ENCODE measurements around the gene MYL11.
"Not testable (repeated sequence)": the region's sequence is repeated elsewhere in the genome, so short reads cannot be mapped to it uniquely, and the experiment has no call there.

MYL11 gene

GRCh38 chr16:30342751-30343490 is 31.7 kb upstream of the MYL11 start:
- Histone ChIP-seq H2AFZ (ENCODE audit: low read depth, low read length) (no peak overlapping the region), H2BK120ac (ENCODE audit: low read depth, low read length) (no peak overlapping the region), H3K4me1 (ENCODE audit: control insufficient read depth, insufficient read depth, low read depth, low read length) (peaks cover 4% of the 10 kb centered on the region), H3K23ac (ENCODE audit: low read length in 2 of 2) (peak overlapping the region in 1 of 2 experiments; percentile 32), H3K4me3 (ENCODE audit: insufficient read depth in 1 of 2, low read depth in 1 of 2, low read length in 2 of 2) (no peak overlapping the region), H2BK12ac (ENCODE audit: low read length in 2 of 2) (no peak overlapping the region), H3K9me3 (ENCODE audit: control insufficient read depth, low read length) (no peaks in the 10 kb centered on the region), H4K91ac (ENCODE audit: low read length) (no peak overlapping the region), H2BK5ac (ENCODE audit: low read depth, low read length, poor library complexity, severe bottlenecking) (no peak overlapping the region), H4K8ac (ENCODE audit: low read length) (no peak overlapping the region), H3K79me1 (replicated peaks; ENCODE audit: low read length, poor library complexity, severe bottlenecking) (peaks cover 2% of the 10 kb centered on the region), H3K36me3 (ENCODE audit: control insufficient read depth in 1 of 2, insufficient read depth in 2 of 2, low read depth in 1 of 2, low read length in 2 of 2) (peaks cover 0 to 9% of the 10 kb centered on the region in 2 experiments), H2AK5ac (ENCODE audit: low read length, severe bottlenecking) (no peak overlapping the region), H3K27ac (ENCODE audit: low read length, poor library complexity, severe bottlenecking) (no peak overlapping the region), H3K9ac (ENCODE audit: low read length) (no peak overlapping the region), H3K27me3 (ENCODE audit: control insufficient read depth in 1 of 2, insufficient read depth in 1 of 2, low read length in 2 of 2) (no peaks in the 10 kb centered on the region), H3K4me2 (ENCODE audit: low read length, poor library complexity, severe bottlenecking) (no peak overlapping the region), H2BK15ac (ENCODE audit: low read depth, poor library complexity, severe bottlenecking) (no peak overlapping the region), H3K14ac (ENCODE audit: low read length in 2 of 2) (no peak overlapping the region), H3K4ac (ENCODE audit: low read depth in 1 of 2, low read length in 2 of 2) (no peak overlapping the region), H3K18ac (ENCODE audit: low read depth in 1 of 2, low read length in 2 of 2) (no peak overlapping the region)
- DNase-seq, result no peak
- WGBS, result 94% methylated on average over 31 of the region's 32 CpGs

GRCh38 chr16:30343491-30343820 is 31.1 kb upstream of the MYL11 start:
- H3K14ac ChIP-seq (ENCODE audit: low read length in 2 of 2); H3K4me1 ChIP-seq (ENCODE audit: control insufficient read depth, insufficient read depth, low read depth, low read length); H3K4me2 ChIP-seq (ENCODE audit: low read length, poor library complexity, severe bottlenecking); H2AFZ ChIP-seq (ENCODE audit: low read depth, low read length); H3K23ac ChIP-seq (ENCODE audit: low read length in 2 of 2); H4K91ac ChIP-seq (ENCODE audit: low read length); H3K36me3 ChIP-seq (ENCODE audit: control insufficient read depth in 1 of 2, insufficient read depth in 2 of 2, low read depth in 1 of 2, low read length in 2 of 2); H3K79me1 ChIP-seq (replicated peaks; ENCODE audit: low read length, poor library complexity, severe bottlenecking); DNase-seq; H3K9me3 ChIP-seq (ENCODE audit: control insufficient read depth, low read length); H2BK12ac ChIP-seq (ENCODE audit: low read length in 2 of 2); H3K18ac ChIP-seq (ENCODE audit: low read depth in 1 of 2, low read length in 2 of 2); H3K4ac ChIP-seq (ENCODE audit: low read depth in 1 of 2, low read length in 2 of 2); H4K8ac ChIP-seq (ENCODE audit: low read length); H3K9ac ChIP-seq (ENCODE audit: low read length); H2BK15ac ChIP-seq (ENCODE audit: low read depth, poor library complexity, severe bottlenecking); H3K27ac ChIP-seq (ENCODE audit: low read length, poor library complexity, severe bottlenecking); H3K4me3 ChIP-seq (ENCODE audit: insufficient read depth in 1 of 2, low read depth in 1 of 2, low read length in 2 of 2); H2BK5ac ChIP-seq (ENCODE audit: low read depth, low read length, poor library complexity, severe bottlenecking); H3K27me3 ChIP-seq (ENCODE audit: control insufficient read depth in 1 of 2, insufficient read depth in 1 of 2, low read length in 2 of 2); H2BK120ac ChIP-seq (ENCODE audit: low read depth, low read length); H2AK5ac ChIP-seq (ENCODE audit: low read length, severe bottlenecking): not testable (repeated sequence)
- WGBS, result 94% methylated on average over 11 of the region's 11 CpGs

- WGBS, result 98% methylated on average over 3 of the region's 3 CpGs
- H2BK5ac ChIP-seq (ENCODE audit: low read depth, low read length, poor library complexity, severe bottlenecking), result no peak overlapping the region
- H3K9me3 ChIP-seq (ENCODE audit: control insufficient read depth, low read length), result no peaks in the 10 kb centered on the region
- H3K4me3 ChIP-seq (ENCODE audit: insufficient read depth in 1 of 2, low read depth in 1 of 2, low read length in 2 of 2), result no peak overlapping the region
- peaks cover 13 to 17% of the 10 kb centered on the region in 2 experiments for H3K36me3 ChIP-seq (ENCODE audit: control insufficient read depth in 1 of 2, insufficient read depth in 2 of 2, low read depth in 1 of 2, low read length in 2 of 2)
- no peak overlapping the region for H3K23ac ChIP-seq (ENCODE audit: low read length in 2 of 2)
- no peak overlapping the region for H3K9ac ChIP-seq (ENCODE audit: low read length)
- H3K4me2 ChIP-seq (ENCODE audit: low read length, poor library complexity, severe bottlenecking), result no peak overlapping the region
- H4K8ac ChIP-seq (ENCODE audit: low read length), result no peak overlapping the region
- H3K79me1 ChIP-seq (replicated peaks; ENCODE audit: low read length, poor library complexity, severe bottlenecking), result peaks cover 2% of the 10 kb centered on the region
- H4K91ac ChIP-seq (ENCODE audit: low read length), result no peak overlapping the region
- no peak overlapping the region for H2BK15ac ChIP-seq (ENCODE audit: low read depth, poor library complexity, severe bottlenecking)
- no peak overlapping the region for H3K18ac ChIP-seq (ENCODE audit: low read depth in 1 of 2, low read length in 2 of 2)
- H3K27ac ChIP-seq (ENCODE audit: low read length, poor library complexity, severe bottlenecking), result no peak overlapping the region
- no peak overlapping the region for H3K4ac ChIP-seq (ENCODE audit: low read depth in 1 of 2, low read length in 2 of 2)
- H2AFZ ChIP-seq (ENCODE audit: low read depth, low read length), result no peak overlapping the region
- DNase-seq, result no peak
- no peak overlapping the region for H2BK12ac ChIP-seq (ENCODE audit: low read length in 2 of 2)
- no peaks in the 10 kb centered on the region for H3K27me3 ChIP-seq (ENCODE audit: control insufficient read depth in 1 of 2, insufficient read depth in 1 of 2, low read length in 2 of 2)
- H3K4me1 ChIP-seq (ENCODE audit: control insufficient read depth, insufficient read depth, low read depth, low read length), result peaks cover 7% of the 10 kb centered on the region
- no peak overlapping the region for H3K14ac ChIP-seq (ENCODE audit: low read length in 2 of 2)
- H2BK120ac ChIP-seq (ENCODE audit: low read depth, low read length), result no peak overlapping the region
- no peak overlapping the region for H2AK5ac ChIP-seq (ENCODE audit: low read length, severe bottlenecking)
Observed at GRCh38 chr16:30346286-30346685, 28.3 kb upstream of the MYL11 start.

GRCh38 chr16:30348113-30348512 is 26.5 kb upstream of the MYL11 start:
- no peak overlapping the region for H2BK12ac ChIP-seq (ENCODE audit: low read length in 2 of 2)
- WGBS, result 98% methylated on average over 8 of the region's 8 CpGs
- H3K4me1 ChIP-seq (ENCODE audit: control insufficient read depth, insufficient read depth, low read depth, low read length), result peaks cover 19% of the 10 kb centered on the region
- no peak overlapping the region for H2BK120ac ChIP-seq (ENCODE audit: low read depth, low read length)
- peaks cover 16% of the 10 kb centered on the region for H3K79me1 ChIP-seq (replicated peaks; ENCODE audit: low read length, poor library complexity, severe bottlenecking)
- H4K91ac ChIP-seq (ENCODE audit: low read length), result no peak overlapping the region
- no peaks in the 10 kb centered on the region for H3K27me3 ChIP-seq (ENCODE audit: control insufficient read depth in 1 of 2, insufficient read depth in 1 of 2, low read length in 2 of 2)
- no peak overlapping the region for H2BK5ac ChIP-seq (ENCODE audit: low read depth, low read length, poor library complexity, severe bottlenecking)
- DNase-seq, result no peak
- H3K4me2 ChIP-seq (ENCODE audit: low read length, poor library complexity, severe bottlenecking), result no peak overlapping the region
- no peak overlapping the region for H3K14ac ChIP-seq (ENCODE audit: low read length in 2 of 2)
- H3K9me3 ChIP-seq (ENCODE audit: control insufficient read depth, low read length), result no peaks in the 10 kb centered on the region
- no peak overlapping the region for H4K8ac ChIP-seq (ENCODE audit: low read length)
- no peak overlapping the region for H2AK5ac ChIP-seq (ENCODE audit: low read length, severe bottlenecking)
- H3K23ac ChIP-seq (ENCODE audit: low read length in 2 of 2), result no peak overlapping the region
- H3K4ac ChIP-seq (ENCODE audit: low read depth in 1 of 2, low read length in 2 of 2), result no peak overlapping the region
- no peak overlapping the region for H2AFZ ChIP-seq (ENCODE audit: low read depth, low read length)
- H3K36me3 ChIP-seq (ENCODE audit: control insufficient read depth in 1 of 2, insufficient read depth in 2 of 2, low read depth in 1 of 2, low read length in 2 of 2), result peaks cover 29 to 31% of the 10 kb centered on the region in 2 experiments
- H2BK15ac ChIP-seq (ENCODE audit: low read depth, poor library complexity, severe bottlenecking), result no peak overlapping the region
- H3K9ac ChIP-seq (ENCODE audit: low read length), result no peak overlapping the region
- no peak overlapping the region for H3K4me3 ChIP-seq (ENCODE audit: insufficient read depth in 1 of 2, low read depth in 1 of 2, low read length in 2 of 2)
- H3K27ac ChIP-seq (ENCODE audit: low read length, poor library complexity, severe bottlenecking), result no peak overlapping the region
- no peak overlapping the region for H3K18ac ChIP-seq (ENCODE audit: low read depth in 1 of 2, low read length in 2 of 2)
